NK-92 (cell line): Measurements from ENCODE around the gene ARHGEF3.

Source experiments
- DNase-seq: peaks from one replicate; lab custom pipeline; 2025; ENCODE audit not compliant: unreplicated experiment; lab: John Stamatoyannopoulos, UW

ARHGEF3 gene

GRCh38 chr3:56796202-56796601, 5.5 kb downstream of the ARHGEF3 start:
- no peak for DNase-seq

DNA sequence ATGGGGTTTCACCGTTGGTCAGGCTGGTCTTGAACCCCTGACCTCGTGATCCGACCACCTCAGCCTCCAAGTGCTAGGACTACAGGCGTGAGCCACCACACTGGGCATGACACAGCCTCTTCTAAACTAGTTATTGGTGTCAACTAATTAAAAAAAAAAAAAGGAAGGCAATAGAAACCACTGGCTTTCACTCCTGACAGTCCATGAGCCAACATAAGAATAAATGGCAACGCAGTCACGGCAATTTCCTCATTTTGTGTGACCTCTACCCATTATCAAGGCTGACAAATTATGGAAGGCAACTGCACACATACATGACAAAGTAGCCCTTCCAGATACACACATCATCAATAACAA, 5.9 kb downstream of the ARHGEF3 start:
- no peak for DNase-seq

GRCh38 chr3:56795097-56795828, 6.5 kb downstream of the ARHGEF3 start:
- no peak for DNase-seq

- no peak for DNase-seq
Measured at GRCh38 chr3:56792193-56792592, 9.6 kb downstream of the ARHGEF3 start.

DNA sequence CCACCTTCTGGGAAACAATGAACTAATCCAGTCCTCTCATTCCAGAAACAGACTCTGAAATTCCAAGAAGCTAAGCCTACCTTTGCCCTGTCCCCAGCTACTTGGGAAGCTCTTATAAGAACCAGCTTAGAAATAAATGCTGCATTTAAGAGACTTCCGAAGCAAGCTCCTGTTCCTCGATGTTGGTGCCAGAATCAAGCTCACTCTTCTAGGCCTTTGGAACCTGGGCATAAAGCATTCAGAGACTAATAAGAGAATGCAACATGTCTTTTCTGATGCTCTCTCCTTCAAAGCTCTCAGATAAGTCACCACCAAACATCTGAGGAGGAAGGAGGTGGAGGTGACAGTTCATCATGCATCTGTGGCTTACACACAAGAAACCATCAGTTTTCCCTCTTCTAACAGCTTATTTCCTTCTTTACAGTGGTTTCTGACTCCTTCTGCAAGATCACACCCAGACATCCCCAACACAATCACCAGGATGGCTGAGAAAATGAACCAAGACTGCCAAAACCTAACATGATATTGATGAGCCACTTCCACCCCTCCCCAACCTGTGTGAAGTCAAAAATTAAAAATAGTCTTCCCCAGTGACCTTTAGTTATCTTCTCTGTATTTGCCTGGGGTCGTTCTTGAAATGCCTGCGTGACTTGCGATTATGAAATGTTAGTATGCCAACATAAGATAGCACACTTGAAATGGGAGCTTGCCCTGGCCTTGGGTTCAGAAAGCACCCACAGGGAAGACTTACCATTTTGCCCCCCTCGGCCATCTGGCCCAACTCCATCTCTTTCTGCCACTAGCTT, 11.5 kb downstream of the ARHGEF3 start:
- DNase-seq = no peak

DNA sequence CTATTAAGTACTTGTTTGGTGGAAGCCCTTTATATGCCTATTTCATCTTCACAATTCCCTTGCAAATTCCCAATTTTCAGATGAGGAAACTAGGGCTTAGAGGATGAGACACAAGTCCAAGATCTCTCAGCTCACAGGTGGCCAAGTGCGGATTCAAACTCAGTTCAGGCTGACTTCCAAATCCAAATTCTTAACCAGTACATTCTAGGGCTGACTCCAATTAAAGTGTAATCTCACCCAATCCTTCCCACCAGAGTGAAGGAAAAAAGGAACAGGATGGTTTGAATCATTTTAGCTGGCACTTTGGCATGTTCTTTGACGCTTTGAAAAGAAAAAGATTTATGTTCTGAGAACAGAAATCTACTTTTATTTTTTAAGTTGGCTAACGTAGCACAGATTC, 12.7 kb downstream of the ARHGEF3 start:
- DNase-seq = no peak

DNA sequence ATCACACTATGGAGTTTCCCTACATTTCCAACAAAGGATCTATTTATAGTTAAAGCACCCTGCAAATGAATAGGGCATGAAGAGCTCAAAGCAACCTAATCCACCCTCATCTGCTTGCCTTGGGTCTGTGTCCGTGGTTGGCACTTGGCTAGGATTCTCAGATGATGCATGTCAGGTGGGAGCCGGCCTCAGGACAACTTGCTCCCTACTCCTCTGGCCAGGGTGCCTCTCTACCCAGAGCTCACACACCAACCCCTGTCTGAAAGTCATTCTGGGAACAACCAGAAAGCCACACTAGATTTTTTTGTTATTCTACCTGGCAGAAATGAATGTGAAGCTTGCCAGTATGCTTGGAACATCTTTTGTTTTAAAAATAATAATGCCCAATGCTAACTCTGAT, 13.2 kb downstream of the ARHGEF3 start:
- DNase-seq = no peak

DNA sequence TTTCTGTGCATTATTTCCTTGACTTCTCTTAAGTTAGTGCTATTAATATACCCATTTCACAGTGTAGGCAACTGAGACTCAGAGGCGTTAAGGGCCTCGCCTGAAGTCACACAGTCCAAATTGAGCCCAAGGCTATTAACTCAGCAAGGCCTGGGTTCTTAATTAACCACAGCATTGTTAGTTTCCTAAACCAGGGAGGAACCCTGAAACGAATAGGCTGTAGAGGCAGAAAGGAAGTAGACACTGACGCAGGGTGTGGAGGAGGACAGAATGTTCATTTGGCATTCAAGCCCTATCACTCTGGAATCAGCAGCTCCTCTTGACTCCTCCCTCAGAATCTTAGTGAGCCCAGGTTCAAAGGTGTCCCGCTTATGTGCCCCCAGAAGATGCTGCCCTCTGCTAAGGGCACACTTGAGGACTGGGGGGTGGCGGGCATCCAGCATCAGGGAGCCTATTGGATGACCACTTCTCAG, 13.9 kb downstream of the ARHGEF3 start:
- DNase-seq = no peak

DNA sequence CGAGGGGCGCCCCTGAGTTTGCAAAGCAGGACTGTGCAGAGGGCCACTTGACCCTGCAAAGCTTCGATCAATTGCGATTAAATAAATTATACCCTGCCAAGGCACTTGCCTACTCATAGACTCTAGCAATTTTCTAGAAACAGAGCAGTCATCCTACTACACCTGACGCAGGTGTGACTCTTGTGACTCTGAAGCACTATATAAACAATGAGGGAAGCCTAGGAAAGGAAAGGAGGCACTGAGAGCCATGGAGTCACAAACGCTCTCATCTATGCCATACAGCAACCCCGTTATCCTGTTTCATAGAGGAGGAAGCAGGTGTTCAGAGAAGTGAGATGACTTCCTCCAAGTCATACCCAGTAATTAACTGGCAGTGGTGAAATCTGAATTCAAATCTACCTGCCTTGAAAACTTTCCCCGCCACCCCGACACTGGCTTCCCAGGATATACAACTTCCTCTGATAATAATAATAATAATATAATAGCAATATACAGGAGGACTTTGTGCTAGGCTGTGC, 14.4 kb downstream of the ARHGEF3 start:
- no peak for DNase-seq

DNA sequence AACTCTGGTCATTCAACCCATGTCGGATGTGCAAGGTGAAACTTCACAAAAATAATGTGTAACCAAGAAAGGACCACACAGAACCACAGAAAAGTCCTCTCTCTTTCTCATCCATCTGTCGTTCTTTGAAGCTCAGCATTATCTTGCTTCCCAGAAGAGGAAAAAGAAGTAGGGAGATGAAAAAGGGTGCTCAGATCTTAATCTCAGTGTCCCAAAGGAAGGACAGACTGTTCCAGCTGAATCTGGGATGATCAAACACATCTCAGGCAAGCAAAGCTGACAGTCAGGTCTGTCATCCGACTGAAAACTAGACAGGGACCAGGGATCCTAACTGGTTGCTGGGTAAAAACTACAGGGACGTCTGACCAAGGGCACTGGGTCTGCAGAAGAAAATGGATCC, 16.2 kb downstream of the ARHGEF3 start:
- DNase-seq = no peak

- DNase-seq = no peak
Measured at GRCh38 chr3:56784448-56785001, 17.2 kb downstream of the ARHGEF3 start.

DNA sequence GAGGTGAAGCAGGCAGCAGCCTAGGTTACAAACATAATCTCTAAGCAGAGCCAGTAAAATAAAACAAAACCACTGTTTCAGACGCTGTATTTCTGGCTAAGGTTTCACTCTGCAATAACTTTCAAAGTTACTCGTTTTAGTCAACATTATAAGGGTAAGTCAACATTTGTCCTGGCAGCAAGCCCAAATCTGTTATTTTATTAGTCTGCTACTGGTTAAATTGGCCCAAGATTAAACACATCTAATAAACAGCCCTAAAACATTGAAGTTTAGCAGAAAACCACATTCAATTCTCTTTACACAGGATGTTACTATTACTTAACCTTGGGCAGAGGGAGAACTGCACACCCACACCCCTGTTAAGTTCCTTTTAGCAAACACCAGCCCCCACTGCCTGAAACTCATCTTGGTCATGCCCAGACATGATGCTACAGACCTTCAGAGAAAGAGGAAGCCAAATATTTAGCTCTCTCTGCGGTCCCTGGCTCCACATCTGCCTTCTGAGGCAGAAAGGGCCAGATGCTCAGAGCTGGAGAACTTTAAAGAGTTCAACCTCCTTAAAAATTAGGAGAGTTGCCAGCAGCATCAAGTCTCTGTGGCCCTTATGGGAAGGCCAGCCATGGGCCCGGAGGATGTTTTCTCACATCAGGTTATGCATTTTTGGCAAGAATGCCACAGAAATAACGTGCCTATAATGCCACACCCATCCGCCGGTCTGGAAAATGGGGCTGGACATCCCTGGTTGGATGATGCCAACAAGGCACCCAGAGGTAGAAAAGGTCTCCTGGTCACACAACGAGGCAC, 17.9 kb downstream of the ARHGEF3 start:
- no peak for DNase-seq

- DNase-seq = no peak
Measured at GRCh38 chr3:56782906-56783305, 18.8 kb downstream of the ARHGEF3 start.

DNA sequence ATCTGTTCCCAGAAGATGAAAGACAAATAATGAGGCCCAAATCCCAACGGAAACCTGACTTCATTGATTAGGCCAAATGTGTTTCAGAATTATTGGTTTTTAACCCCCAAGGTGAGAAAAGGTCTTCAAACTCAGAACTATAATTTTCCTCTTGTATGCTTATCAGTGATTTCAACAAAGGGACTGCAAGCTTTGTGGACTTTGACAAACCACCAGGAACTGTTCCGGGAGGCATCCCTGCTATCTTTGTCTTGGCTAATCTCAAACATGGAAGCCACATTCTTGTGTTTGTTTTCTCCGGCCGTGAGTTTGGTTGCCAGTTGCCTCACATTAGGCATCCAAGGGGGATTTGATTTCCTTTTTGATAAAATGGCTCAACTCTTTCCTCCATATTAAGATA, 19.5 kb downstream of the ARHGEF3 start:
- DNase-seq = no peak

DNA sequence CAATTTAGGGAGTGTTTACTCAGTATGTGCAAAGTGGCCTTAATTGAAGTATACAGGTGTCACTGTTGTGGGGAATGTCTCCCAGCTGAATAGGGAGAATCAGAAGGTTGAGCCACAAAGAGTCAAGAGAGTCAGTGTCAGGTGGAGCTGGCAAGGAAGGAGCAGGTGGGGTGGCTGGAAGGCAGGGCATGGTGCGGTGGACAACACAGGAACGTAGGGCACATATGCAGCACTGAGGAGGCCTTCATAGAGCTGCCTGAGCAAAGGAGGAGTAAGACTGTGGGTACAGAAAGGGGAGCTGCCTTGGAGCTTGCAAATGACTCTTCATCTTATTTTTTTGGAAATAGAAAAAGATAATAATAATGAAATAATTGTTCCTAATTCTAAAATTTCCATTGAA, 20.0 kb downstream of the ARHGEF3 start:
- no peak for DNase-seq

GRCh38 chr3:56780936-56781335, 20.8 kb downstream of the ARHGEF3 start:
- DNase-seq = no peak

DNA sequence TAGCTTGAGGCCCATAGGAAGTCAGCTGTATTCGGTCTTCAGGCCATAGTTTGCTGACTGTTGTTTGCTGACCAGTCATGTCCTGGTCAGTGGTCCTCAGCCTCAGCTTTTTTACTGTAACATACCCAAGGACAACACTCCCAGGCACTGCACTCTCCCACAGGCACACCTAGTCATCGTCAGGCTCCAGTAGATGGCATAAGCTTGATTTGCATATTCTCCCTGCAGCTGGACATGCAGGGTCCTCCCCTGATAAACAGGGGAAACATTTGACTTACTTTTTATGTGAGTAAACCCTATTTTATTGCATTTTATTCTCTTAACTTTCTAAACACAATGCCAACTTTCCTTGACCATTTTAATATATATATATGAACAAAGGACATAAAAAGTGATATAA, 22.9 kb downstream of the ARHGEF3 start:
- DNase-seq = no peak

GRCh38 chr3:56776556-56776950, 25.2 kb downstream of the ARHGEF3 start:
- DNase-seq = no peak

DNA sequence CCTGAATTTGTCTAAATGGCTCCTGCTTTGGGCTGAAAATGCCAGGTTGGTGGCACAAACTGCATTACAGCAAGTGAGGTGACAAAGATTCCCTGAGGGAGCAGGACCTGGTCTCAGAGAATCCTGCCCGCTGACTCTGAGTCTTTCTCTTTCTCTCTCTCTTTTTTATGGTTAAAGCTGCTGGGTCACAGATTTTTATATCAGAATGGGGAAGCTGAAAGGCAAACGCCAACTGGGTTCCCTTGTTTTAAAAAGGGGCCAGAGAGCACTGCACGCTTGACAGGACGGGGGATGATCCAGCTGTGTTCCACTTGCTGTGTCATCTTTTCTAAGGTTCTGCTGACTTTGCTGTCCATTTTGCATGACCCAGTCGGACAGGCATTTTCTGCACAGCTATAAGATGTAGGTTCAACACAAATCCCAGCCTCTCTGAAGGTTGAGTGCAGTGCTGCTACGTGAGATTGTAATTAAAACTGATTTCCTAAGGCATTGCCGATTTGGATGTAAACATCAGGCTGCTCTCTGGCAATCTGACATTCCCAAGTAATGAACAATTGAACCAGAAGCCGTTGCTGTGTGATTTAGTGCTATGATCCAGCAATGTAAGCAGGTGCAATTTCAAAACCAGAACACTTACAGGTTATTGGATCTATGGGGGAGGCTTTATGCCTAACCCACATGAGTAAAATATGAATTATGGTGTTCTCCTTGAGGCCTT, 25.8 kb downstream of the ARHGEF3 start:
- no peak for DNase-seq

GRCh38 chr3:56775445-56775837, 26.3 kb downstream of the ARHGEF3 start:
- DNase-seq = no peak

- DNase-seq = no peak
Measured at GRCh38 chr3:56773986-56774385, 27.8 kb downstream of the ARHGEF3 start.
